K562 treated with DMSO at 1 percent for 48 hours (cell line): Measurements from ENCODE around the gene LAIR1. TPM values are rescaled to one million over a fixed set of nuclear protein-coding genes. Genes with fewer than 3 reads are reported as not detected.

Experiments
- total RNA-seq: library from RNA; unstranded; fragments of 300-600 nt; gene quantifications from 2 replicates; pipeline ENCODE4 v1.2.3, GENCODE V29; 2022; ENCODE audit warnings: low replicate concordance; ENCODE audit errors: extremely low read depth

The LAIR1 gene
- total RNA-seq: not detected in 2 replicates

GRCh38 chr19:54364775-54365257 is at the start of gene LAIR1:
TSS of gene LAIR1 (minus strand) at chr19:54364931. CDS start at chr19:54364804, 127 bp downstream.

GRCh38 chr19:54312436-54313377 is 52.0 kb downstream of the LAIR1 start, which contains the start of gene LILRA5:
TSS of gene LILRA5 (minus strand) at chr19:54313166. CDS start at chr19:54313019, 147 bp downstream.

Other genes with a start within 250 kb of the LAIR1 start
- gene TFPT, start 249.3 kb downstream of the LAIR1 start, total RNA-seq: not detected in 2 replicates
- not detected in 2 replicates for gene PRPF31, start 249.2 kb downstream of the LAIR1 start, total RNA-seq
- gene CNOT3, start 227.2 kb downstream of the LAIR1 start, total RNA-seq: not detected in 2 replicates
- gene LENG1, start 205.2 kb downstream of the LAIR1 start, total RNA-seq: not detected in 2 replicates
- not detected in 2 replicates for gene TMC4, start 191.8 kb downstream of the LAIR1 start, total RNA-seq
- 670 TPM in 1 of 2 replicates, not detected in the other for gene MBOAT7, start 175.4 kb downstream of the LAIR1 start, total RNA-seq
- gene TSEN34, start 173.6 kb downstream of the LAIR1 start, total RNA-seq: not detected in 2 replicates
- 5,955 TPM in 1 of 2 replicates, not detected in the other for gene RPS9, start 164.1 kb downstream of the LAIR1 start, total RNA-seq
- gene LILRB3, start 141.9 kb downstream of the LAIR1 start, total RNA-seq: not detected in 2 replicates
- gene LILRA6, start 122.1 kb downstream of the LAIR1 start, total RNA-seq: not detected in 2 replicates
- gene LILRB5, start 107.7 kb downstream of the LAIR1 start, total RNA-seq: not detected in 2 replicates
- gene LILRB2, start 83.8 kb downstream of the LAIR1 start, total RNA-seq: not detected in 2 replicates
- not detected in 2 replicates for gene LILRA5, start 51.8 kb downstream of the LAIR1 start, total RNA-seq
- gene LILRA4, start 25.8 kb downstream of the LAIR1 start, total RNA-seq: not detected in 2 replicates
- not detected in 2 replicates for gene TTYH1, start 50.5 kb upstream of the LAIR1 start, total RNA-seq
- gene LENG8, start 84.3 kb upstream of the LAIR1 start, total RNA-seq: not detected in 2 replicates
- not detected in 2 replicates for gene LENG9, start 98.8 kb upstream of the LAIR1 start, total RNA-seq
- not detected in 2 replicates for gene CDC42EP5, start 108.4 kb upstream of the LAIR1 start, total RNA-seq
- not detected in 2 replicates for gene LAIR2, start 137.9 kb upstream of the LAIR1 start, total RNA-seq
- gene LILRA2, start 208.9 kb upstream of the LAIR1 start, total RNA-seq: not detected in 2 replicates
- not detected in 2 replicates for gene LILRA1, start 228.7 kb upstream of the LAIR1 start, total RNA-seq